H1 (cell line): ENCODE measurements around the gene C5orf22. TPM values are rescaled to one million over a fixed set of nuclear protein-coding genes. Genes with fewer than 3 reads are reported as not detected.

Experiments used
- CHD7 ChIP-seq: fragments of 300-600 bp; sonication (generic); IDR thresholded peaks from 2 replicates; pipeline ENCODE4 v1.7.1; 2012; ENCODE audit warnings: low read length, moderate library complexity, mild to moderate bottlenecking, inconsistent platforms; ENCODE audit not compliant: insufficient replicate concordance
- SIX5 ChIP-seq: IDR thresholded peaks from 2 replicates; pipeline ENCODE4 v1.6.1; 2011; ENCODE audit warnings: mild to moderate bottlenecking, low read depth, low read length
- polyA plus RNA-seq, 7 experiments: library from polyadenylated mRNA; depleted of rRNA in 3 of 7; stranded (reverse) in 5 of 7; unstranded in 2 of 7; fragments of >200 nt in 5 of 7; fragments of 200-250 nt in 2 of 7; gene quantifications; 1 replicate in 5 of 7; 2 replicates in 1 of 7; 4 replicates in 1 of 7; pipeline versions ENCODE4 v1.2.1 to v1.2.3, GENCODE V29; 2011 to 2013; ENCODE audit warnings: missing spikeins in 2 of 7, mixed read lengths in 2 of 7
- total RNA-seq: library from RNA; stranded (reverse); fragmentation: NEBNext Ultra II Directional; extraction: Animal tissue kit (Norgen Biotek cat#: 25700); gene quantifications from 2 replicates; pipeline ENCODE4 v1.2.1, GENCODE V29; 2021

The C5orf22 gene
- total and polyA plus RNA-seq, 2 of the 8 experiments (the other 6 are each of a cell fraction or from before 2014, with no cell fraction given): 19.6 to 36.2 TPM

GRCh38 chr5:31534527-31535046, 2.5 kb downstream of the C5orf22 start (continued):
- no peak for TF ChIP-seq CHD7
- no peak for TF ChIP-seq SIX5
- TF ChIP-seq, all 59 proteins: peak for 0
